ENCODE data around the gene SSTR1.

SSTR1 gene

DNA sequence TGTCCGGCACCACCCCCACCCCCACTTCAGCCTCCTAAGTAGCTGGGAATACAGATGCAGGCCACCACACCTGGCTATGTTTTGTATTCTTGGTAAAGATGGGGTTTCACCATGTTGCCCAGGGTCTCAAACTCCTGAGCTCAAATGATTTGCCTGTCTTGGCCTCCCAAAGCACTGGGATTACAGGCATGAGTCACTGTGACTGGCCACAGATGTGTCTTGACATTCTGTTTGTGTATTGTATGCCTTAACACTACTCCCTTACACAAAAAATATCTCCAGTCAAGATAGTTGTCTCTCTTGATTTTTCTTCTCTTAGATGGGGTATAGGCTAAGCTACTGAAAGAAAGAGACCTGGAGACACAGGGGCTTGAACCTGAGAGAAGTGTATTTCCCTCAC lies 30.6 kb downstream of the SSTR1 start:
- DNase-seq (ENCODE audit: low spot score), result no peak

DNA sequence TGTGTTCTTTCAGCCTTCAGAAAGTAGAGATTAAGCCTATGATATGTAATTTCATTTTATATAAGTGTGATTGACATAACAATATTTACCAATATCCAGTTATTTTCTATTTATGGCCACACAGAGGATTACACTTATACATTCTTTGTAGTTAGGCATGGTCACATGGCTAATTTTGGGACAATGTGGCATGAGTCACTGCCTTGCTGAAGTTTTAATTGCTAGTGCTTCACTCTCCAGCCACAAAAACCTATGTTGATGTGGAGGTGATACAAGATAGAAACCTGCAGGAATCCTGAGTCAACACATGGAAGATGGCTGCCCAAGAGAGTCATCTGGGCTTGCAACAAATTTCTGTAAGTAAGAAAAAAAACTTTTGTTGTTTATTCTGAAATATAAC lies 31.2 kb downstream of the SSTR1 start:
- DNase-seq (ENCODE audit: low spot score), result no peak

DNA sequence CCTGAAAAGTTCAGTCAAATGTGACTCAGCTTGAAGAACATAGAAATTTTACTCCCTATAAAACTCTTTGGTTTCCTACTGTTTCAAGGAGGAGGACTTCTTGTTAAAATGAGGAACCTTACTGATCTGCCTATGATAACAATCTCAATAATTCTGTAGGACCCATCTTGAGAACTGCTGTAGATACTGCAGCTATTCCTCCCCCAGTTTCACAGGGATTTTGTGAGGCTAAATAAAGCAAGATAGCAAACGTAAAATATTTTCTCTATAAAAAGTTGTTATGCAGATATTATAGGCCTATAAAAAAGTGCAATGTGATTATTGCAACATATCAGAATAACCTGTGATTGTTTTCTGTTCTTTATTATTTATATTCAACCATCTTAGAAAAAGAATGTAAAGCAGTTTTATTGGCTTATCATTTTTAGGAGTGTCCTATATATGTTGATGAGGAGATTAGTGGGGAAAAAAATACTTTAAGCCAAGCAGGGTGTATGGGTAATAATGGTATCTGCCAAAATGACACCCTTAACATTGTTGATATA lies 36.1 kb downstream of the SSTR1 start:
- no peak for DNase-seq (ENCODE audit: low spot score)

DNA sequence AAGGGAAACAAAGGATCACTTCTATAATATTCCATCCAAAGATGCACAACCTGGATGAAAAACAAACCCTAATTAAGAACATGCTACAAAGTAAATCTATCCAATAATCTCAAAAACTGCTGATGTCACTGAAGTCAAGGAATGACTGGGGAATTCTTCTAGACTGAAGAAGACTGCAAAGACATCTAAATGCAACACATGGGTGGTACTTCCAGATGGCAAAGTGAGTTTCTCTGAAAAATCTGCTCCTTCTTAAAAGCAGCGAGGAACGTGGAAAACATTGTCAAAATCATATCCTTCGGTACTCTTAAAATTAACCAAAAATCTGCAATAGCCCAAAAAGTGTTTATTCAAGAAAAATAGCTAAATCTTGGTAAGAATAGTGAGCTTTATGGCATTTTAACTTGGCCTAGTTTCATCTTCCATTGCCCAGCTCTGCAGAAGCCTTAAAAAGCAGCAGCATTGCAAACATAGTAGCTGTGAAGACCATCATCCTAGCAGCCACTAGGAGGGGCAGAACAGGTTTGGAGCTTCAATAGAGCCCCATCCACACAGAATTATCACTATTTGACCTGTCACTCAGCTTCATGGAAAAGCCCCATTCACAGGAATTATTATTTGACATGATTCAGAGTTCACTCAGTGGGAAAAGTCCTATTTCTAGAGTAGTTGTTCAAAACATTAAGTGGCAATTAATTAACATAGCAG lies 40.8 kb downstream of the SSTR1 start:
- no peak for DNase-seq (ENCODE audit: low spot score)

DNA sequence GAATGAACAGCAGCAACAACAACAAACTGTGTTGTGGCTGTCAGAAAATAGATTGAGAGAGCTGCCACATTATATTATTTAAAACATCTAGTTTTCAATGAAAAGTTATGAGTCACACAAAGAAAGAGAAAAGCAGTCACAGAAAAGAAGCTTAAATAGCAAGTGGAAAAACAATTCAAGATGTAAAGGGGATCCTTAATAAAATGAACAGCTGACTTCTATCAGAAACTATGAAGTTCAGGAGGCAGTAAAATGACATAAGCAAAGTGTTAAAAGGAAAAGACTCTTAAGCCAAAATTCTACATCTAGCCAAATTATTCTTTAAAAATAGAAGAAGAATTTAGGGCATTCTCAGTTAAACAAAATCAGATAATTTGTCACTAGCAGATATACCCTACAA lies 42.6 kb downstream of the SSTR1 start:
- DNase-seq (ENCODE audit: low spot score), result no peak

DNA sequence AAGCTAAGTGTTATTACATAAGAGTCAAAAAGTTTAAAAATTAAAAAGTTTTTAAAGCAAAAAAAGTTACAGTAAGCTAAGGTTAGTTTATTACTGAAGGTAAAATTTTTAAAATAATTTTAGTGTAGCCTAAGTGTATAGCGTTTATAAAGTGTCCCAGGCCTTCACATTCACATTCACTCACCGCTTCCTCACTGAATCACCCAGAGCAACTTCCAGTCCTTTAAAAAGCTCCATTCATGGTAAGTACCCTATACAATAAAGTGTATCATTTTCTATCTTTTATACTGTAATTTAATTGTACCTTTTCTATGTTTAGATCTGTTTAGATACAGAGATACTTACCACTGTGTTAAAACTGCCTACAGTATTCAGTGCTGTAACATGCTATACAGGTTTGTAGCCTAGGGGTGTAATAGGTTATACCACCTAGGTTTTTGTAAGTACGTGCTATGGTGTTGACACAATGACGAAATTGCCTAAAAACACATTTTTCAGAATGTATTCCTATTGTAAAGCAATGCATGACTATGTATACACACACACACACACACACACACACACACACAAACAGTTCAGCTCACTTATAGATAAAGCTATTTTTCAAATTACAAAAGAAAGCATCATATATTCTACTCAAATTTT lies 44.5 kb downstream of the SSTR1 start:
- DNase-seq (ENCODE audit: low spot score), result no peak

DNA sequence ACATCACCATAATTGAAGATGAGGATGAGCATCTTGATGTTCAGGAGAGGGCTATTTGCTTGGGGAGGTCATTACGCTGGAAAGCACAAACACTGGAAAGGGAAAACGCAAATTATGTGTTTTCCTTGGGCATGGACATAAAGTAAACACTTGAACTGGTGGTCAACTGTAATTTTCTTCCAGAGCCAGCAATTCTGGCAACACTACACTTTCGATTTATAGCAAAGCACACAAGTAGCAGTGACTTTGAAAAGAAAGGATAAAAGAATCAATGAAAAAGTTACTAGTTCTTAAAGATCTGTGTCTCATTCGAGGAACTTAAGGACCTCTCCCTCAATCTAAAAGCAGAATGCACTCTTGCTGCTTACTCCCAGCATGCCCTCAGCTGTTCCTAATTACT lies 46.0 kb downstream of the SSTR1 start:
- no peak for DNase-seq (ENCODE audit: low spot score)

DNA sequence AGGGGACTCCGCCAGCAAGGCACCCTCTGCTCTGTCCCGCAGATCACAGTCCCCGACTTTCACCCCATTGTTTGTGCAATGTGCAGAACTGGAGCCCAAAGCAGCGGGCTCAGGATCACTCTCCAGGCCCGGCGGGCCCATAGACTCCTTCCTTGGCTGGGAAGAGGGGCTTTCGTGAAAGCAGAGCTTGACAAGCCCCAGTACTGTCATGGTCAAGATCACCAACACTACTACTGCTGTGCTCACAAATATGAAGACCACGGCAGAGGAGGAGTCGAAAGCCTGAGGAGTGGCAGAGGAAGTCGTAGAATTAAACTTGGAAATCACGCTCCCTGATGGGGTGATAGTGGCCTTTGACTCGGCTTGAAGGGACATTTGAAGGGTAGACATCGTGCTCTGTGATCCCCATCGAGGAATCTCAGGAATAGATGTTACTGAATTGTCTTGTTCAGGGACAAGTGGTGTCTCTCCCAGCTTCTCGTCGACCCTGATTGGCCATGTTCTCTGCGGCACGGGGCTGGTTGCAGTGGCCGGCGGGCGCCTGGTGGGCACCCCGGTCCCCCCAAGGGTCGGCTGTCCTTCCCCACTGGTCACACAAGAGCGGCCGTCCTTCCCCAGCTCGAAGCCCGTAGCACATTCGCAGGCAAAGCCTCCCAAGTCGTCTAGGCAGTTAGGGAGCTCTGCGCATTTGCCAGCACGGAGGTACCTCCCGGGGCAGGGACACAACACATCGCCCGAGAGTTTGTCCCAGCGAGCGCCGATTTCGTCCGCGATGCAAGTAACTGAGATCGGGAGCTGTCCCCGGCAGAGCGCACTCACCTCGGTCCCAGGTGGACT lies 47.1 kb downstream of the SSTR1 start:
- DNase-seq (ENCODE audit: low spot score), result no peak

DNA sequence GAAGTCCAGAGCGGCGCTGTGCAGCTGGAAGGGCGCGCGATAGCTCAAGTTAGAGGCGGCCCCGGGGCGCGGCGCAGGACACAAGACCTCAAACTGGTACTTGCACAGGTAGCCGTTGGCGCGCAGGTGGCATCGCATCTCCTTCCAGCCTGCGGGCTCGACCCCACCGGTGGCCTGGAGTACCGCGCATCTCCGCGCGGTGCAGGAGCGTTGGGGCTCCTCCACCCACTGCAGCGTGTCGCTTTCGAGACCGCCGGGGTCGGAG lies 47.6 kb downstream of the SSTR1 start:
- DNase-seq (ENCODE audit: low spot score), result peak; percentile 21

DNA sequence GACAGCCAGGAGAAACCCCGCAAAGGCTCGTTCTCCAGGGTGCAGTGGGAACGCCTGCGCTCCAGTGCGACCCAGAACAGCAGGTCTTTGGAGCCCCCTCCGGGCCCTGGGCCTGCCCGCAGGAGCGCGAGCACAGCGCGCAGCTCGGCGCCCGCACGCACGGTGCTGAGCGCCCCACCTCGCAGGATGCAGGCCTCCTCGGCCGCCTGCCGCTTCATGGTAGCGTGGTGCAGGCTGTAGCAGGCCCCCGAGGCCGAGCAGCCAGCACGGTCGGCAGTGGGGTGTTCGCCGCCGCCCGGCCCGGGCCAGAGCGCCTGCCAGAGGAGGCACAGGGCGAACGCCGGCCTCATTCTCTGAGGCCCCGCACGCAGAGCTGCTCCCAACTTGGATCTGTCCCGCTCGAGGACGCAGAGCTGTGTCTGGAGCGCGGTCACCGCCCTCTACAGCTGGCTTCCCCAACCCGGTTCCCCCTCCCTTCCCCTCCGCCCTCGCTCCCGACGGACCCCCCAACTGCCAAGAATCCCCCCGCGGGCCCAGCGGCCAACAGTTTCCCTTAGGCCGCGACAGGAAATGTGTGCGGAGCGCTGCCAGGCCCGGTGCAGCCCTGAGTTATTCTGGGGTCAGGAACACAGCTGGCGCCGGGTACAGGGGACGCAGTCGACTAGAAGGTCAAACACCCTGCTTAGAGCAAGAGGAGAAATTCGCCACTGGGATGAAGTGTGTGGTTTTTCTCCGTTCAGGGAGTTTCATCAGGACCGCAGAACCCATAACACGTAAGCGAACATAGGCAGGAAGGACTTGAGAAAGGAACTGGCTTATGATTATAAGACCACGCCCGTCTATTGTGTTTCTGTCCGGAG lies 48.2 kb downstream of the SSTR1 start, which contains the start of gene CLEC14A:
Gene CLEC14A, minus strand, starts transcription at position 421 of the 860 bp plus-strand sequence. Its CDS starts 71 bp downstream, at position 350.
- DNase-seq (ENCODE audit: low spot score), result no peak

DNA sequence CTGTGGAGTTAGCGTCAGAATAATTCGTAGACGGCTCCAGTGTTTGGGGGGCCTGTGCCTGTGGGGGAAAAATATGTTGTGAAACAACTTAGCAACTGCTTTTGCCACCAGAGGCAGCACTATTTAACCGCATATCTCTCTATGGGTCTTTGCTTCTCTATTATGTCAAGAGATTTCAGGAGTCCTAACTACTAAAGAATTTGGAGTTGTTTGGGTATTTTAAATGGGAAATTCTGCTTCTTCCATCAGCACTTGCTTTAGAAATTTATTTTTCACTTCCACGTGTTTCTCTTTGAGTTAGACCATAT lies 48.8 kb downstream of the SSTR1 start:
- no peak for DNase-seq (ENCODE audit: low spot score)

DNA sequence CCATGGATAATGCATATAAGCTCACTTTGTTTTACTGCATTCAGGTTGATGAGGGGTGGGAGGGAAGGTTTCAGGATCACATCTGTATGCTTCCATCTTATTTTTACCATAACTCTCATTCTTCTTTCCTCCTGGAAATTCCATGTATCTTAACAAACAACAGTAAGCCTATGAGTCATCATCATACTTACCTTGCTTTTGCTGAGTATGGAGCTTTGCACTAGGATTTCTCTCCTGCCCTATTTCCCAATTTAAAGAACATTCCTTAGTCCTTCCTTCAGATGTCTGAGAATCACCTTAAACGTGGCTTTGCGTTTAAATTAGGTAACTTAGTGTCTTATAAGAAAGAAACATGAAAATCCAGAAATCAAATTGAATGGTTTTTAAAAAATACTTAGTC lies 49.8 kb downstream of the SSTR1 start:
- DNase-seq (ENCODE audit: low spot score), result no peak

DNA sequence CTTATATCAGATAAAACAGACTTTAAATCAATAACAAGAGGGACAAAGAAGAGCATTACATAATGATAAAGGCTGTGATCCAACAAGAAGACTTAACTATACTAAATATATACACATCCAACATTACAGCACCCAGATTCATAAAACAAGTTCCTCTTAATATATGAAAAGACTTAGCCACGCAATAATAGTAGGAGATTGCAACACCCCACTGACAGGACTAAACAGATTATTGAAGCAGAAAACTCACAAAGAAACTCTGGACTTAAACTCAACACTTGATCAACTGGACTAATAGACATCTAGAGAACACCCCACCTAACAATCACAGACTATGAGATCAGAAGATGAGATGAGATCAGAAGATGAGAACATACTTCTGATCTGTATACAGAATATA lies 53.9 kb downstream of the SSTR1 start:
- no peak for DNase-seq (ENCODE audit: low spot score)

Data from HuH-7.5 (cell line).